KMS-11 (cell line): ENCODE measurements around the gene PEMT.

ENCODE experiments used
- H2AFZ ChIP-seq: fragments of 200-600 bp; sonication (generic); 2 replicates; pipeline ENCODE4 v1.6.1; 2016; ENCODE audit warnings: antibody characterized with exemption, mixed run types, low read depth
- H3K27ac ChIP-seq: fragments of 200-600 bp; sonication (generic); 2 replicates; pipeline ENCODE4 v1.6.1; 2016; ENCODE audit warnings: mild to moderate bottlenecking, mixed run types
- H3K27me3 ChIP-seq: fragments of 200-600 bp; sonication (generic); 2 replicates; pipeline ENCODE4 v1.6.1; 2017; ENCODE audit warnings: mild to moderate bottlenecking, low read depth, mixed run types, moderate library complexity; ENCODE audit not compliant: insufficient read depth
- H3K36me3 ChIP-seq: fragments of 200-600 bp; sonication (generic); 2 replicates; pipeline ENCODE4 v1.6.1; 2017; ENCODE audit warnings: mild to moderate bottlenecking, mixed run types; ENCODE audit not compliant: insufficient read depth
- H3K4me1 ChIP-seq: fragments of 200-600 bp; sonication (generic); 2 replicates; pipeline ENCODE4 v1.6.1; 2016; ENCODE audit warnings: mild to moderate bottlenecking, low read depth, mixed run types; ENCODE audit not compliant: poor library complexity, severe bottlenecking
- H3K4me2 ChIP-seq: fragments of 200-600 bp; sonication (generic); 2 replicates; pipeline ENCODE4 v1.7.0; 2016; ENCODE audit warnings: mild to moderate bottlenecking, mixed run types
- H3K4me3 ChIP-seq: fragments of 200-600 bp; sonication (generic); IDR thresholded peaks from 2 replicates; pipeline ENCODE4 v1.6.1; 2017; ENCODE audit warnings: low read depth, low read length, mixed read lengths; ENCODE audit not compliant: insufficient read depth
- H3K79me2 ChIP-seq: fragments of 200-600 bp; sonication (generic); 2 replicates; pipeline ENCODE4 v1.6.1; 2016; ENCODE audit warnings: low read depth, mixed run types; ENCODE audit not compliant: insufficient read depth
- H3K9ac ChIP-seq: fragments of 200-600 bp; sonication (generic); 2 replicates; pipeline ENCODE4 v1.6.1; 2016; ENCODE audit warnings: mild to moderate bottlenecking, mixed run types
- H4K20me1 ChIP-seq: fragments of 200-600 bp; sonication (generic); 2 replicates; pipeline ENCODE4 v1.6.1; 2016; ENCODE audit warnings: mild to moderate bottlenecking, mixed run types; ENCODE audit not compliant: insufficient read depth
- CTCF ChIP-seq: fragments of 200-600 bp; sonication (generic); conservative IDR thresholded peaks from 2 replicates; pipeline ENCODE4 v1.6.1; 2017; ENCODE audit warnings: low read depth, mild to moderate bottlenecking, antibody characterized with exemption, low read length, moderate library complexity, mixed read lengths

PEMT gene

GRCh38 chr17:17613708-17614114, 22.2 kb upstream of the PEMT start:
- Histone ChIP-seq H3K36me3 (no peaks in the 10 kb centered on the region), H3K4me1 (no peaks in the 10 kb centered on the region), H4K20me1 (no peaks in the 10 kb centered on the region), H3K27ac (no peak overlapping the region), H3K27me3 (no peaks in the 10 kb centered on the region), H3K4me2 (no peak overlapping the region), H3K9ac (no peak overlapping the region), H2AFZ (no peak overlapping the region), H3K4me3 (no peak overlapping the region), H3K79me2 (no peaks in the 10 kb centered on the region)
- TF ChIP-seq CTCF = peak; percentile 47

- H3K9ac ChIP-seq = no peak overlapping the region
- H3K79me2 ChIP-seq = no peaks in the 10 kb centered on the region
- no peak overlapping the region for H3K4me2 ChIP-seq
- H3K27ac ChIP-seq = no peak overlapping the region
- no peaks in the 10 kb centered on the region for H4K20me1 ChIP-seq
- no peak for TF ChIP-seq CTCF
- H3K4me1 ChIP-seq = no peaks in the 10 kb centered on the region
- H3K36me3 ChIP-seq = no peaks in the 10 kb centered on the region
- no peak overlapping the region for H3K4me3 ChIP-seq
- no peak overlapping the region for H2AFZ ChIP-seq
- no peaks in the 10 kb centered on the region for H3K27me3 ChIP-seq
Observed at GRCh38 chr17:17612085-17613022, 20.8 kb upstream of the PEMT start.

GRCh38 chr17:17609121-17609520, 17.6 kb upstream of the PEMT start:
- Histone ChIP-seq H2AFZ (no peak overlapping the region), H3K36me3 (no peaks in the 10 kb centered on the region), H3K4me3 (no peak overlapping the region), H3K4me2 (no peak overlapping the region), H3K27me3 (no peaks in the 10 kb centered on the region), H4K20me1 (no peaks in the 10 kb centered on the region), H3K27ac (no peak overlapping the region), H3K9ac (no peak overlapping the region), H3K4me1 (no peaks in the 10 kb centered on the region), H3K79me2 (no peaks in the 10 kb centered on the region)
- TF ChIP-seq CTCF = no peak

- H2AFZ ChIP-seq = no peak overlapping the region
- no peaks in the 10 kb centered on the region for H3K36me3 ChIP-seq
- H3K27ac ChIP-seq = no peak overlapping the region
- no peaks in the 10 kb centered on the region for H3K79me2 ChIP-seq
- no peak overlapping the region for H3K9ac ChIP-seq
- no peaks in the 10 kb centered on the region for H3K27me3 ChIP-seq
- H3K4me2 ChIP-seq = no peak overlapping the region
- no peaks in the 10 kb centered on the region for H3K4me1 ChIP-seq
- no peaks in the 10 kb centered on the region for H4K20me1 ChIP-seq
- H3K4me3 ChIP-seq = no peak overlapping the region
- no peak for TF ChIP-seq CTCF
Observed at GRCh38 chr17:17606416-17607000, 15.0 kb upstream of the PEMT start.
